PC-3 (cell line): Measurements from ENCODE around the gene GSDMA. TPM values are rescaled to one million over a fixed set of nuclear protein-coding genes. Genes with fewer than 3 reads are reported as not detected.

Experiments
- ATAC-seq: fragments of 200-7000 bp; cut with Tn5 transposase; 2 replicates; pipeline ENCODE4 v1.9.1; 2020; ENCODE audit warnings: mild to moderate bottlenecking, moderate library complexity
- BruUV-seq: library from RNA; stranded (reverse); fragments of 400-500 nt; replicated peaks from 2 replicates; lab custom pipeline; 2021; lab: Mats Ljungman, UMichigan
- CTCF ChIA-PET: fragments of 300-600 bp; sonication (Branson Sonifier 250); formaldehyde crosslinking; loops from one replicate; lab custom pipeline; 2022; ENCODE audit warnings: antibody characterized with exemption; lab: Charles Lee
- POLR2A ChIA-PET: fragments of 300-600 bp; sonication (Branson Sonifier 250); formaldehyde crosslinking; loops from one replicate; lab custom pipeline; 2022; ENCODE audit warnings: antibody characterized with exemption; ENCODE audit not compliant: unreplicated experiment; lab: Charles Lee
- DNase-seq: peaks from one replicate; pipeline ENCODE4 v3.0.0-alpha.2; 2015
- H2AFZ ChIP-seq: fragments of 300-600 bp; sonication (generic); 2 replicates; pipeline ENCODE4 v1.6.0; 2016; ENCODE audit warnings: antibody characterized with exemption, low read length
- H3F3A ChIP-seq: fragments of 300-600 bp; sonication (generic); one replicate; pipeline ENCODE4 v1.6.0; 2017; ENCODE audit warnings: antibody characterized with exemption, low read length, control low read depth, mild to moderate bottlenecking; ENCODE audit not compliant: unreplicated experiment
- H3K27ac ChIP-seq: fragments of 300-600 bp; sonication (generic); 2 replicates; pipeline ENCODE4 v1.5.1; 2016; ENCODE audit warnings: mild to moderate bottlenecking, low read length
- H3K27me3 ChIP-seq: fragments of 300-600 bp; sonication (generic); 2 replicates; pipeline ENCODE4 v1.6.1; 2016; ENCODE audit warnings: low read length, mixed read lengths
- H3K36me3 ChIP-seq: fragments of 300-600 bp; sonication (generic); 2 replicates; pipeline ENCODE4 v1.6.1; 2016; ENCODE audit warnings: low read depth, mixed run types, low read length, mixed read lengths
- H3K4me1 ChIP-seq: fragments of 300-600 bp; sonication (generic); 2 replicates; pipeline ENCODE4 v1.5.1; 2016; ENCODE audit warnings: low read length; ENCODE audit not compliant: insufficient read depth
- H3K4me2 ChIP-seq: fragments of 300-600 bp; sonication (generic); 2 replicates; pipeline ENCODE4 v1.6.0; 2016; ENCODE audit warnings: low read length
- H3K4me3 ChIP-seq: fragments of 300-600 bp; sonication (generic); 2 replicates; pipeline ENCODE4 v1.5.1; 2016; ENCODE audit warnings: mild to moderate bottlenecking, low read length, mixed read lengths
- H3K79me2 ChIP-seq: fragments of 300-600 bp; sonication (generic); 2 replicates; pipeline ENCODE4 v1.6.1; 2017; ENCODE audit warnings: low read length, mixed read lengths
- H3K9ac ChIP-seq: fragments of 300-600 bp; sonication (generic); 2 replicates; pipeline ENCODE4 v1.6.0; 2016; ENCODE audit warnings: mild to moderate bottlenecking, low read length
- H3K9me2 ChIP-seq: fragments of 300-600 bp; sonication (generic); replicated peaks from 2 replicates; pipeline ENCODE4 v1.6.1; 2016; ENCODE audit warnings: mixed run types, low read length, mixed read lengths
- H3K9me3 ChIP-seq: fragments of 300-600 bp; sonication (generic); 2 replicates; pipeline ENCODE4 v1.6.1; 2016; ENCODE audit warnings: low read length, mixed read lengths
- H4K20me1 ChIP-seq: fragments of 300-600 bp; sonication (generic); 2 replicates; pipeline ENCODE4 v1.6.1; 2016; ENCODE audit warnings: low read length, mixed read lengths
- EZH2 ChIP-seq: fragments of 300-600 bp; sonication (generic); IDR thresholded peaks from one replicate; pipeline ENCODE4 v1.6.1; 2017; ENCODE audit warnings: antibody characterized with exemption, mild to moderate bottlenecking, low read length; ENCODE audit not compliant: unreplicated experiment
- EZH2phosphoT487 ChIP-seq: fragments of 300-600 bp; sonication (generic); IDR thresholded peaks from 2 replicates; pipeline ENCODE4 v1.6.1; 2018; ENCODE audit warnings: mild to moderate bottlenecking, antibody characterized with exemption, low read length, borderline replicate concordance
- intact Hi-C: fragments of 100-400 bp; cut with micrococcal nuclease; formaldehyde crosslinking; loops from 2 replicates; pipeline ENCODE4 v1.9.0; 2023
- total RNA-seq: library from RNA; depleted of rRNA; stranded (reverse); fragments of >200 nt; gene quantifications from 2 replicates; pipeline ENCODE4 v1.2.3, GENCODE V29; 2014
- TF ChIP-seq, protein P1 (sequence below): fragments of 300-600 bp; sonication (generic); conservative IDR thresholded peaks from 2 replicates; pipeline ENCODE4 v1.5.1; 2017; ENCODE audit warnings: antibody characterized with exemption, low read depth, mild to moderate bottlenecking, low read length

GSDMA gene
- total RNA-seq, 1 experiment from 2014 or later = not detected

DNA sequence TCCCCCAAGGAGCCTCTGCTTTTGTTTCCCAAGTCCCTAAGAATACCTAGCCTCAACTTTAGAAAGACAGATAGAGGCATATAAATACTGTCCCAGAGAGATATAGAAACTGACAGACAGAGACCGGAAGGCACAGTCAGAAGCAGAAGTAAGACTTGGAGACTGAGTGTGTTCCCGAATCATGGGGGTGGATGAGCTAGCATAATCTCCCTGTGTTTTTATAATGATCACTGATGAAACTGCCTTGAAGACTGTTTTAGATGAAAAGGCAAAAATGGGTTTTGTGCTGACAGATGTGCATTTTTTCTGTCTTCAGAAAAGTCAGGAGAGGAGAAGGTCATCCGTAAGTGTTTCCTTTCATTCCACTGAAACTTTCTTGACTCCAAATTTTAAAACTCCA lies 9.5 kb downstream of the GSDMA start:
- Histone ChIP-seq H3K27me3 (no peaks in the 10 kb centered on the region), H3K4me1 (no peaks in the 10 kb centered on the region), H3K4me2 (no peak overlapping the region), H3F3A (no peaks in the 10 kb centered on the region), H3K9ac (no peak overlapping the region), H3K9me3 (no peaks in the 10 kb centered on the region), H3K9me2 (no peaks in the 10 kb centered on the region), H3K27ac (no peak overlapping the region), H3K4me3 (no peak overlapping the region), H3K79me2 (no peaks in the 10 kb centered on the region), H2AFZ (no peak overlapping the region), H3K36me3 (no peaks in the 10 kb centered on the region), H4K20me1 (no peaks in the 10 kb centered on the region)
- intact Hi-C loops = no loop called here
- DNase-seq (no peak), ATAC-seq (no peak)
- no TSS peak for BruUV-seq
- POLR2A ChIA-PET = no interaction called here
- TF ChIP-seq EZH2phosphoT487 (no peak), EZH2 (no peak)
- TF ChIP-seq, protein P1, sequence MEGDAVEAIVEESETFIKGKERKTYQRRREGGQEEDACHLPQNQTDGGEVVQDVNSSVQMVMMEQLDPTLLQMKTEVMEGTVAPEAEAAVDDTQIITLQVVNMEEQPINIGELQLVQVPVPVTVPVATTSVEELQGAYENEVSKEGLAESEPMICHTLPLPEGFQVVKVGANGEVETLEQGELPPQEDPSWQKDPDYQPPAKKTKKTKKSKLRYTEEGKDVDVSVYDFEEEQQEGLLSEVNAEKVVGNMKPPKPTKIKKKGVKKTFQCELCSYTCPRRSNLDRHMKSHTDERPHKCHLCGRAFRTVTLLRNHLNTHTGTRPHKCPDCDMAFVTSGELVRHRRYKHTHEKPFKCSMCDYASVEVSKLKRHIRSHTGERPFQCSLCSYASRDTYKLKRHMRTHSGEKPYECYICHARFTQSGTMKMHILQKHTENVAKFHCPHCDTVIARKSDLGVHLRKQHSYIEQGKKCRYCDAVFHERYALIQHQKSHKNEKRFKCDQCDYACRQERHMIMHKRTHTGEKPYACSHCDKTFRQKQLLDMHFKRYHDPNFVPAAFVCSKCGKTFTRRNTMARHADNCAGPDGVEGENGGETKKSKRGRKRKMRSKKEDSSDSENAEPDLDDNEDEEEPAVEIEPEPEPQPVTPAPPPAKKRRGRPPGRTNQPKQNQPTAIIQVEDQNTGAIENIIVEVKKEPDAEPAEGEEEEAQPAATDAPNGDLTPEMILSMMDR = no peak
- CTCF ChIA-PET = no interaction called here

DNA sequence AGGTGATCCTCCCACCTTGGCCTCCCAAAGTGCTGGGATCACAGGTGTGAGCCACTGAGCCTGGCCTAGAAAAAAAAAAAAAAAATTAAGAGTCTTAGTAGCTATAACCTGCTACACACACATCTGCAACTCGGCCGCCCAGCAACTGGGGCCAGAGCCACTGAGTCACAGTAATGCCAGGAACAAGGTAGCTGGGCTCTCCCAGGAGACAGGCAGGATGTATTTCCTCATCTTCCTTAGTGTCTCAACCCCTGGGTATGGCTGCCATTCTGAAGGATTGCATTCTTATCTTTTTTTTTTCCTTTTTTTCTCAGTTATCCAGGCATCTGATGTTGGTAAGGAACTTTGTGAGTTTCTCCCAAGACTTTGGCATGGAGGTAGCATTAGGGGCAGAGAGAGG lies 10.7 kb downstream of the GSDMA start:
- Histone ChIP-seq H3K27ac (no peak overlapping the region), H3K9me3 (no peaks in the 10 kb centered on the region), H3K9me2 (no peaks in the 10 kb centered on the region), H3F3A (no peaks in the 10 kb centered on the region), H3K4me2 (no peak overlapping the region), H3K4me1 (no peaks in the 10 kb centered on the region), H3K9ac (no peak overlapping the region), H3K4me3 (no peak overlapping the region), H2AFZ (no peak overlapping the region), H3K36me3 (no peaks in the 10 kb centered on the region), H3K27me3 (no peaks in the 10 kb centered on the region), H4K20me1 (no peaks in the 10 kb centered on the region), H3K79me2 (no peaks in the 10 kb centered on the region)
- TF ChIP-seq, protein P1 = no peak
- no peak for TF ChIP-seq EZH2
- no peak for TF ChIP-seq EZH2phosphoT487
- intact Hi-C loops = no loop called here
- ATAC-seq (no peak), DNase-seq (no peak)
- CTCF ChIA-PET = no interaction called here
- no TSS peak for BruUV-seq
- POLR2A ChIA-PET = no interaction called here

DNA sequence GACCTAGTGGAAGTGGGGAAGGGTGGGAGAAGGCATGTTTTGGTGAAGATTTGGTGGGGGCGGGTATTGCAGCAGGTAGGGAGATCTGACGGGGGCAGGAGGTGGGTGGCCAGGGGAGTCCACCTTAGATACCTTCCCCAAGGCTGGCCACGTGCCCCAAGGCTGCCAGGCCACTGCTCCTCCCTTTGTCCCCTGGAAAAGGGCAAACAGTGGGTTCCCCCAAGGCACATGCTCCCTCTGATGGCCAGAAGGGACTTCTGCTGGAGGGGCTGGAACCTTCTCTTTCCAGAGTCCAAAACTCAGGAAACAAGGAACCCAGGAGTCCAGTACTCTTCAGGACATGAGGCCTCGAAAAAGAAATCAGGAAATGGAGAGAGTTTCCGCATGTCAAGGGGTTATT lies 11.6 kb downstream of the GSDMA start:
- TF ChIP-seq EZH2phosphoT487 (no peak), EZH2 (no peak)
- TF ChIP-seq, protein P1 = no peak
- Histone ChIP-seq H3K79me2 (no peaks in the 10 kb centered on the region), H3K36me3 (no peaks in the 10 kb centered on the region), H3F3A (no peaks in the 10 kb centered on the region), H3K4me3 (no peak overlapping the region), H4K20me1 (no peaks in the 10 kb centered on the region), H3K9me2 (no peaks in the 10 kb centered on the region), H2AFZ (no peak overlapping the region), H3K27me3 (no peaks in the 10 kb centered on the region), H3K9ac (no peak overlapping the region), H3K4me1 (peaks cover 7% of the 10 kb centered on the region), H3K4me2 (no peak overlapping the region), H3K27ac (no peak overlapping the region), H3K9me3 (no peaks in the 10 kb centered on the region)
- POLR2A ChIA-PET = no interaction called here
- BruUV-seq = no TSS peak
- no peak for ATAC-seq
- DNase-seq = no peak
- intact Hi-C loops = no loop called here
- CTCF ChIA-PET = no interaction called here
